Stimulated activated CD4-positive, alpha-beta T cell treated with anti-CD3 and anti-CD28 coated beads, TNF-alpha, amount 100 ng/mL, for 48 hours (primary cell): ENCODE measurements around the gene MAPK8.

Source experiments
- DNase-seq, 3 donors: peaks; one replicate each; pipeline ENCODE4 v3.0.0-alpha.2; 2020; ENCODE audit warnings: low read depth in 3 of 3

The MAPK8 gene

DNA sequence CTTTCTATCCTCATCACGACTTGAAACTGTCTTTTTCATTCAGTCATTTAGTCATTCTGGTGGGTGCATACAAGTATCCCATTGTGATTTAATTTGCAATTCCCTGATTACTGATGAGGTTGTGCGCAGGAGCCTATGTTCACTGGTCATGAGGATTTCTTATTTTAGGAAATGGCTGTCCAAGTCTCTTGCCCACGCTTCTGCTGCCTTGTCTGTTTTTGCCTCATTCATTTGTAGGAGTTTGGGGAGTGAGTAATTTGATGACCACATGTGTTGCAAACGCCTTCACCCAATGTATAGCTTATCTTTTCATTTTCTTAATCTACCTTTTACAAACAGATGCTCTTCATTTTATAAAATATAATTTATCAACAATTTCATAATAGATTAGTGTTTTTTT is 171.1 kb downstream of the MAPK8 start:
- DNase-seq, result no peak

- no peak for DNase-seq
These were observed 172.0 kb downstream of the MAPK8 start for GRCh38 chr10:48478469-48478868.

DNA sequence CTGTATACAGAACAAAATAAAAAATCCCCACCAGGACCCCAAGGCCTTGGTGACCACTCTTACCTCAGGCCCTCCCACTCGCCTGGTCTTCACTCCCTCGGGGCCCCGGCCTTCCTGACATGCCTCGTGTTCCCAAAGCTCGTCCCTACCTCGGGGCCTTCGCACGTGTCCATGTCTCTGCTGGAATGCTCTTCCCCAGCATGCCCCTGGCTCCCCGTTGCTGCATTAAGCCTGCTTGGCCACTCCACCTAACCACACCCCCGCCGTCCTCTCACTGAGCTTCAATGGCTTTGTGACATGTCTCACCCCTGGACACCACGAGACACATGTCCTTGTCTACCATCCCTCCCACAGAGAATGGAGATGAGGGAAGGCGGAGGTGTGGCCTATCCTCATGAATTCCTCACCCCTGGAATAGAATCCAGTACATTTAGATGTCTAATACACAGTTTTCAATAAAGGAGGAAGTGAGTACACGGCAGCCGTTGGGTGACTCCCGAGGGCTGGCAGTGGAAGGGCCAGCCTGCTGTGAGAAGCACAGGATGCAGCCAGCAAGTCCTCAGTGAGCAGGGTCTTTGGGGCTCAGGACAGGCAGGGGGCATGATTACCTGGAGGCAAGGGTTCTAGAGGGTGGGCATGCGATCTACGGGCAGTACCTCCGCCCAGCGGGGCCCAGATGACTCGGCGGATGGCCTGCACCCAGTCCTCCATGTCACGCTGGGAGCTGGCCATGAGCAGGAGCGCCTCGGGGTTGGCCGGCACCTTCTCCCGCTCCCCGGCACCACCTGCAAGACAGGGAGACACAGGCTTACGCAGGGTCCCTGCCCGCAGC is 172.7 kb downstream of the MAPK8 start:
- no peak for DNase-seq

GRCh38 chr10:48480397-48481374 is 174.2 kb downstream of the MAPK8 start:
- DNase-seq, result no peak

DNA sequence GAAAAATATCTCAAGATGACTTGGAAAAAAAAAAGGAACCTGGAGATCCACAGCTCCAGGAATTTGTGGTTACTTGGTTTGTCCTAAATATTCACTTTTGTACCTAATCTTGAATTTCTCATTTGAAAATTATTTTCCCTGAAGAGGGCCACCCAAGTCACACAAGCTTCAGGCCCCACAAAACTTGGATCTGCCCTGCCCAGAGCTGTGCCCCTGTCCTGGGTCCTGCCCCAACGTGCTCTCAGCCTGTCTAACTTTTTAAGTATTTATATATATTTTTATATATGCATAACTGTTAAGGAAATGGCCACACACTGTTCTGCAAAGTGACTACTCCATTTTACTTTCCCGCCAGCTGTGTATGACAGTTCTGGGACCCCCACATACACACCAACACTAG is 174.9 kb downstream of the MAPK8 start:
- DNase-seq, result no peak

DNA sequence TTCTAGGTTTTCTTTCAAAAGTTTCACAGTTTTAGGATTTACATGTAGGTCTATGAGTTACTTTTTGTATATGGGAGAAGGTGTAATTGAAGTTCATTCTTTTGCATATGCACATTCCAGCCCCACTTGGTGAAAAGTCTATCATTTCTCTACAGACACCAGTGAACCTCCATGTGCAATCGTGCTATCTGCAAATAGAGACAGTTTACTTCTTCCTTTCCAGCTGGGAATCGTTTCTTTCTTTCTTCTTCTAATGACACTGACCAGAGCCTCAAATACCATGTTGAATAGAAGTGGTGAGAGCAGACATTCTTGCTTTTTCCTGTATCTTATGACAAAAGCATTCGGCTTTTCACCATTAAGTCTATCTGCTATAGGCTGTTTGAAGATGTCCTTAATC is 175.7 kb downstream of the MAPK8 start:
- no peak for DNase-seq

DNA sequence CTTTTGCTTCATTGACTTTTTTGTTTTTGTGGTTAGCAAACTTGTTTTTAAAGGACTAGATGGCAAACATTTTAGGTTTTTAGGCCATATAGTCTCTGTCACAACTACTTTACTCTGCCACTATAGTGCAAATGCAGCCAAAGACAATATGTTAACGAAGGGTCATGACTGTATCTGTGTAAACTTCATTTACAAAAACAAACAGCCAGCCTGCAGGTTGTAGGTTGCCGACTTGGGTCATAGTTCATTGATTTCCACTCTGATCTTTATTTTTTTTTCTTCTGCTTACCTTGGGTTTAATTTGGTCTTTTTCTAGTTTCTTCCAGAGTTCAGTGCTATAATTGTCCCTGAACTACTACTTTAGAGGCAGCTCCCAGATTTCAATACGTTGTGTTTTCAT is 178.4 kb downstream of the MAPK8 start:
- no peak for DNase-seq

DNA sequence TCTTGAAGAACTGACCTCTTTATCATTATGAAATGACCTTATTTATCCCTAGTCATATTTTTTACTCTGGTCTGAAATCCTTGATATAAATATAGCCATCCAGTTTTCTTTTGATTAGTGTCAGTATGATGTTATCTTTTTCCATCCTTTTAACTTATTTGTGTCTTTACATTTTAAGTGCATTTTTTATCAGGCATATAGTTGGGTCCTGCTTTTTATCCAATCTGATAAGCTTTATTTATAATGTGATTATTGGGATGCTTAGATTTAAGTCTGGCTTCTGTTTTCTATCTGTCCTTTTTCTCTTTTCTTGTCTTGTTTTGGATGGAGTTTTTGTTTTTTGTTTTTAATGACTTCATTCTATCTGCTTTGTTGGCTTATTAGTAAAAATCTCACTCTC is 179.2 kb downstream of the MAPK8 start:
- no peak for DNase-seq

DNA sequence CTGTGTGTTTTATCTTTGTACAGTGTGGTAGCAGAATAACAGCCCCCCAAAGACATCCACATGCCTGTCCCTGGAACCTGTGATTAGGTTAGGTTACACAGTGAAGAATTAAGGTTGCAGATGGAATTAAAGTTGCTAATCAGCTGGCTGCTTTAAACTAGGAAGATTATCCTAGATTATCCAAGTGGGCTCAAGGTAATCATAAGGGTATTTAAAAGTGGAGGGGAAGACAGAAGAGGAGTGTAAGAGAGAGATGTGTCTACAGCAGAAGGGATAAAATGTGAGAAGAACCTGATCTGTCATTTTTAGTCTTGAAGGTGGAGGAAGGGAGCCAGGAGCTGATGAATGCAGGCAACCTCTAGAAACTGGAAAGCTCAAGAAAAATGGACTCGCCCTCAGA is 180.8 kb downstream of the MAPK8 start:
- DNase-seq, result no peak
